HepG2 (cell line): ENCODE data around the gene ATP1B2. TPM values are rescaled to one million over a fixed set of nuclear protein-coding genes. Genes with fewer than 3 reads are reported as not detected.

Source experiments
- KAT7 ChIP-seq: IDR thresholded peaks from 2 replicates; pipeline ENCODE4 v1.6.1; 2018; ENCODE audit warnings: borderline replicate concordance, missing compliant biosample characterization
- MTF1 ChIP-seq: sonication (generic); formaldehyde crosslinking; IDR thresholded peaks from 2 replicates; pipeline ENCODE4 v1.5.0; 2020; ENCODE audit warnings: missing genetic modification reagents
- RARA ChIP-seq: IDR thresholded peaks from 2 replicates; pipeline ENCODE4 v1.6.1; 2016; ENCODE audit warnings: missing genetic modification reagents, missing compliant biosample characterization
- SP4 ChIP-seq: sonication (generic); formaldehyde crosslinking; IDR thresholded peaks from 2 replicates; pipeline ENCODE4 v1.8.1; 2023; ENCODE audit warnings: mild to moderate bottlenecking, missing genetic modification reagents
- SRSF4 ChIP-seq: fragments of 200-400 bp; formaldehyde crosslinking; IDR thresholded peaks from one replicate; pipeline ENCODE4 v1.6.1; 2018; ENCODE audit warnings: mild to moderate bottlenecking, low read depth, low read length, moderate library complexity; ENCODE audit not compliant: poor library complexity, severe bottlenecking
- ZHX1 ChIP-seq: sonication (generic); formaldehyde crosslinking; IDR thresholded peaks from 2 replicates; pipeline ENCODE4 v1.8.1; 2022; ENCODE audit warnings: low read depth, mild to moderate bottlenecking, missing genetic modification reagents
- ZNF101 ChIP-seq: sonication (generic); formaldehyde crosslinking; IDR thresholded peaks from 2 replicates; pipeline ENCODE4 v1.4.0; 2020; ENCODE audit warnings: mild to moderate bottlenecking, low read depth, missing genetic modification reagents, borderline replicate concordance
- polyA plus RNA-seq, 8 experiments: library from polyadenylated mRNA; depleted of rRNA in 3 of 8; stranded (reverse) in 7 of 8; unstranded in 1 of 8; fragments of >200 nt; fragmentation: Illumina TruSeq in 4 of 8; extraction: Trizol in 4 of 8; gene quantifications; 2 replicates each; pipeline versions ENCODE4 v1.2.1 to v1.2.3, GENCODE V29; 2011 to 2016; ENCODE audit warnings: low read depth in 4 of 8, missing spikeins in 1 of 8, mixed read lengths in 1 of 8; ENCODE audit not compliant: insufficient read depth in 1 of 8
- total RNA-seq, 5 experiments: library from RNA; depleted of rRNA; stranded (reverse); fragments of >200 nt; fragmentation: Illumina TruSeq; extraction: Trizol; gene quantifications; 2 replicates each; pipeline ENCODE4 v1.2.3, GENCODE V29; 2016; ENCODE audit warnings: low read depth in 1 of 5
- TF ChIP-seq, protein P1 (sequence below): sonication (generic); formaldehyde crosslinking; IDR thresholded peaks from 2 replicates; pipeline ENCODE4 v1.8.0; 2022; ENCODE audit warnings: low read depth, missing genetic modification reagents
- TF ChIP-seq, protein P2 (sequence below), 2 experiments: fragments of 450-650 bp in 1 of 2; sonication (generic) in 1 of 2; formaldehyde crosslinking in 1 of 2; IDR thresholded peaks; 2 replicates each; pipeline versions ENCODE4 v1.6.1 to v1.8.0; 2016 to 2022; ENCODE audit warnings: antibody characterized with exemption in 1 of 2, mild to moderate bottlenecking in 1 of 2, missing genetic modification reagents in 1 of 2
- TF ChIP-seq, protein P3 (sequence below): sonication (generic); formaldehyde crosslinking; IDR thresholded peaks from 2 replicates; pipeline ENCODE4 v1.8.0; 2022; ENCODE audit warnings: missing genetic modification reagents, mild to moderate bottlenecking, moderate library complexity, borderline replicate concordance

Gene ATP1B2
- total and polyA plus RNA-seq, 2 of the 13 experiments (the other 11 are each of a cell fraction or from before 2014, with no cell fraction given), result not detected

GRCh38 chr17:7629939-7630571 lies 20.7 kb upstream of the ATP1B2 start, which contains the start of gene SHBG (continued):
- 0 out of 2 replicates have a peak, but pooled peaks have one; percentile 41 for TF ChIP-seq ZHX1 (CRISPR knock-in tag)
- TF ChIP-seq, protein P1, sequence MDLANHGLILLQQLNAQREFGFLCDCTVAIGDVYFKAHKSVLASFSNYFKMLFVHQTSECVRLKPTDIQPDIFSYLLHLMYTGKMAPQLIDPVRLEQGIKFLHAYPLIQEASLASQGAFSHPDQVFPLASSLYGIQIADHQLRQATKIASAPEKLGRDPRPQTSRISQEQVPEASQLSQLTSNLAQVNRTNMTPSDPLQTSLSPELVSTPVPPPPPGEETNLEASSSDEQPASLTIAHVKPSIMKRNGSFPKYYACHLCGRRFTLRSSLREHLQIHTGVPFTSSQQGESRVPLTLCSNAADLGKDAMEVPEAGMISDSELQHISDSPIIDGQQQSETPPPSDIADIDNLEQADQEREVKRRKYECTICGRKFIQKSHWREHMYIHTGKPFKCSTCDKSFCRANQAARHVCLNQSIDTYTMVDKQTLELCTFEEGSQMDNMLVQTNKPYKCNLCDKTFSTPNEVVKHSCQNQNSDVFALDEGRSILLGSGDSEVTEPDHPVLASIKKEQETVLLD (CRISPR knock-in tag), result no peak
- TF ChIP-seq ZNF101 (CRISPR knock-in tag), result no peak
- TF ChIP-seq KAT7, result no peak
- TF ChIP-seq SRSF4, result no peak
- TF ChIP-seq, protein P2, sequence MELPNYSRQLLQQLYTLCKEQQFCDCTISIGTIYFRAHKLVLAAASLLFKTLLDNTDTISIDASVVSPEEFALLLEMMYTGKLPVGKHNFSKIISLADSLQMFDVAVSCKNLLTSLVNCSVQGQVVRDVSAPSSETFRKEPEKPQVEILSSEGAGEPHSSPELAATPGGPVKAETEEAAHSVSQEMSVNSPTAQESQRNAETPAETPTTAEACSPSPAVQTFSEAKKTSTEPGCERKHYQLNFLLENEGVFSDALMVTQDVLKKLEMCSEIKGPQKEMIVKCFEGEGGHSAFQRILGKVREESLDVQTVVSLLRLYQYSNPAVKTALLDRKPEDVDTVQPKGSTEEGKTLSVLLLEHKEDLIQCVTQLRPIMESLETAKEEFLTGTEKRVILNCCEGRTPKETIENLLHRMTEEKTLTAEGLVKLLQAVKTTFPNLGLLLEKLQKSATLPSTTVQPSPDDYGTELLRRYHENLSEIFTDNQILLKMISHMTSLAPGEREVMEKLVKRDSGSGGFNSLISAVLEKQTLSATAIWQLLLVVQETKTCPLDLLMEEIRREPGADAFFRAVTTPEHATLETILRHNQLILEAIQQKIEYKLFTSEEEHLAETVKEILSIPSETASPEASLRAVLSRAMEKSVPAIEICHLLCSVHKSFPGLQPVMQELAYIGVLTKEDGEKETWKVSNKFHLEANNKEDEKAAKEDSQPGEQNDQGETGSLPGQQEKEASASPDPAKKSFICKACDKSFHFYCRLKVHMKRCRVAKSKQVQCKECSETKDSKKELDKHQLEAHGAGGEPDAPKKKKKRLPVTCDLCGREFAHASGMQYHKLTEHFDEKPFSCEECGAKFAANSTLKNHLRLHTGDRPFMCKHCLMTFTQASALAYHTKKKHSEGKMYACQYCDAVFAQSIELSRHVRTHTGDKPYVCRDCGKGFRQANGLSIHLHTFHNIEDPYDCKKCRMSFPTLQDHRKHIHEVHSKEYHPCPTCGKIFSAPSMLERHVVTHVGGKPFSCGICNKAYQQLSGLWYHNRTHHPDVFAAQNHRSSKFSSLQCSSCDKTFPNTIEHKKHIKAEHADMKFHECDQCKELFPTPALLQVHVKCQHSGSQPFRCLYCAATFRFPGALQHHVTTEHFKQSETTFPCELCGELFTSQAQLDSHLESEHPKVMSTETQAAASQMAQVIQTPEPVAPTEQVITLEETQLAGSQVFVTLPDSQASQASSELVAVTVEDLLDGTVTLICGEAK (IDR thresholded peaks at IDR 0.05), result no peak
- TF ChIP-seq, protein P2 (CRISPR knock-in tag; IDR thresholded peaks at IDR 0.05), result peak; percentile 19; the same call in 1 of the 2 replicates
- no peak for TF ChIP-seq MTF1 (CRISPR knock-in tag)
- peak; percentile 72 for TF ChIP-seq RARA
- no peak for TF ChIP-seq SP4
- TF ChIP-seq, protein P3, sequence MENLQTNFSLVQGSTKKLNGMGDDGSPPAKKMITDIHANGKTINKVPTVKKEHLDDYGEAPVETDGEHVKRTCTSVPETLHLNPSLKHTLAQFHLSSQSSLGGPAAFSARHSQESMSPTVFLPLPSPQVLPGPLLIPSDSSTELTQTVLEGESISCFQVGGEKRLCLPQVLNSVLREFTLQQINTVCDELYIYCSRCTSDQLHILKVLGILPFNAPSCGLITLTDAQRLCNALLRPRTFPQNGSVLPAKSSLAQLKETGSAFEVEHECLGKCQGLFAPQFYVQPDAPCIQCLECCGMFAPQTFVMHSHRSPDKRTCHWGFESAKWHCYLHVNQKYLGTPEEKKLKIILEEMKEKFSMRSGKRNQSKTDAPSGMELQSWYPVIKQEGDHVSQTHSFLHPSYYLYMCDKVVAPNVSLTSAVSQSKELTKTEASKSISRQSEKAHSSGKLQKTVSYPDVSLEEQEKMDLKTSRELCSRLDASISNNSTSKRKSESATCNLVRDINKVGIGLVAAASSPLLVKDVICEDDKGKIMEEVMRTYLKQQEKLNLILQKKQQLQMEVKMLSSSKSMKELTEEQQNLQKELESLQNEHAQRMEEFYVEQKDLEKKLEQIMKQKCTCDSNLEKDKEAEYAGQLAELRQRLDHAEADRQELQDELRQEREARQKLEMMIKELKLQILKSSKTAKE (CRISPR knock-in tag), result no peak; the same call in 1 of the 2 replicates
